Gastroesophageal sphincter (tissue), 3 donors: ENCODE measurements around the gene TNFRSF1A.
A peak's percentile ranks its signal among the peaks of the same experiment; 100 is the strongest.

ENCODE experiments used
- EP300 ChIP-seq: sonication (generic); formaldehyde crosslinking; IDR thresholded peaks from one replicate; pipeline ENCODE4 v1.6.1; 2017; ENCODE audit warnings: antibody characterized with exemption, mild to moderate bottlenecking
- POLR2A ChIP-seq, 2 donors: fragments of 450-650 bp; IDR thresholded peaks; one replicate each; pipeline ENCODE4 v1.6.1; 2017; ENCODE audit warnings: antibody characterized with exemption in 2 of 2, mild to moderate bottlenecking in 2 of 2, moderate library complexity in 1 of 2
- POLR2AphosphoS5 ChIP-seq: sonication (generic); formaldehyde crosslinking; IDR thresholded peaks from one replicate; pipeline ENCODE4 v1.6.1; 2017; ENCODE audit warnings: antibody characterized with exemption
- TF ChIP-seq, protein P1 (sequence below), 4 experiments: fragments of 200-600 bp in 2 of 4; fragments of 450-650 bp in 2 of 4; sonication (generic) in 1 of 4; IDR thresholded peaks; one replicate each; pipeline ENCODE4 v1.5.1; 2017 to 2019; ENCODE audit warnings: antibody characterized with exemption in 4 of 4, mild to moderate bottlenecking in 2 of 4, moderate library complexity in 2 of 4

DNA sequence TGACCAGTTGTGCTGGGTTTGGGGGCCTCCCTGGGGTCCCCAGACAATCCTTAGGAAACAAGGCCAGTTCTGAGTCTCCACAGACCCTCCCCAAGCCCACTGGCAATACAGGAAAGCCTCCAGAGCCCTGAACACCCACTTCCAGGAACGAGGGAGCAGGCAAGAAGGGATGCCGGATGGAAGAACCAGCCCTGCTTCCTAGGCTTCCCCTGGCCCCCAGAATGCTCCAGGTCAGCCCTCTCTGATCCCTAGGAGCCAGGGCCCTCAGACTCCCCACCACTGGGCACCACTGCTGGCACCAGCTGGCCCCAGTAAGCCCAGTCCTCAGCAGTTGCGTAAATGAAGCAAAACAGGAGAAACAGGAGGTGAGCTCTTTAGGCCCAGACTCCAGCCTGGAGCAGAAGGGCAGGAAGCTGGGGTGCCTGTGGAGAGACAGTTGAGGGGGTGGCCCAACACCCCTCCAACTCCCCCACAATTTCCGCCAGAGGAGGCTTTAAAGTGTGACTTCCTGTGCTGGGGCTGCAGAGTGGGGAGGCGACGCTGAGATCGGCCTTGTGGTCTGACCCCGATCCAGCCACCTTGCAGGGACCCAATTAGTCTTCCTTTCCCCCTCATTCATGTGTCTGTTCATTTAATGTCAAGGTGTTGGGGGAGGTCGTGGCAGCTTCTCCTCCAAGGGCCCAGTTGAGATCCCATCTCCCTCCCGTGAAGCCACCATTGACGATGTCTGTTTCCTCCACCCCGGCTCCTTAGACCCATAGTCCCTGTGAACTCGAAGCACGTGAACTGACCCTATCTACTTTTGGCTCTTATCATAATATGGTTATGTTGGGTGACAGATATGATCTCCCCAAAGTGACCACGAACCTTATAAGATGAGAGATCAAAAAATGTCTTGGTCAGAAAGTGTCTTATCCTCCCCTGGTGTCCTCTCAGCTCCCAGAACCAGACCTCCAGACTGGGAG lies 4.7 kb downstream of the TNFRSF1A start:
- TF ChIP-seq POLR2AphosphoS5 (no peak), POLR2A (IDR thresholded peaks at IDR 0.05) (peak; percentile 6 to 24), EP300 (no peak)
- TF ChIP-seq, protein P1, sequence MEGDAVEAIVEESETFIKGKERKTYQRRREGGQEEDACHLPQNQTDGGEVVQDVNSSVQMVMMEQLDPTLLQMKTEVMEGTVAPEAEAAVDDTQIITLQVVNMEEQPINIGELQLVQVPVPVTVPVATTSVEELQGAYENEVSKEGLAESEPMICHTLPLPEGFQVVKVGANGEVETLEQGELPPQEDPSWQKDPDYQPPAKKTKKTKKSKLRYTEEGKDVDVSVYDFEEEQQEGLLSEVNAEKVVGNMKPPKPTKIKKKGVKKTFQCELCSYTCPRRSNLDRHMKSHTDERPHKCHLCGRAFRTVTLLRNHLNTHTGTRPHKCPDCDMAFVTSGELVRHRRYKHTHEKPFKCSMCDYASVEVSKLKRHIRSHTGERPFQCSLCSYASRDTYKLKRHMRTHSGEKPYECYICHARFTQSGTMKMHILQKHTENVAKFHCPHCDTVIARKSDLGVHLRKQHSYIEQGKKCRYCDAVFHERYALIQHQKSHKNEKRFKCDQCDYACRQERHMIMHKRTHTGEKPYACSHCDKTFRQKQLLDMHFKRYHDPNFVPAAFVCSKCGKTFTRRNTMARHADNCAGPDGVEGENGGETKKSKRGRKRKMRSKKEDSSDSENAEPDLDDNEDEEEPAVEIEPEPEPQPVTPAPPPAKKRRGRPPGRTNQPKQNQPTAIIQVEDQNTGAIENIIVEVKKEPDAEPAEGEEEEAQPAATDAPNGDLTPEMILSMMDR (IDR thresholded peaks at IDR 0.05): no peak
